GM12801 (cell line): ENCODE data around the gene MCOLN1.

Experiments used
- CTCF ChIP-seq: IDR thresholded peaks from one replicate; pipeline ENCODE4 v1.5.1; 2011; ENCODE audit warnings: control low read depth; ENCODE audit not compliant: insufficient read length; ENCODE audit errors: extremely low read depth

Gene MCOLN1

DNA sequence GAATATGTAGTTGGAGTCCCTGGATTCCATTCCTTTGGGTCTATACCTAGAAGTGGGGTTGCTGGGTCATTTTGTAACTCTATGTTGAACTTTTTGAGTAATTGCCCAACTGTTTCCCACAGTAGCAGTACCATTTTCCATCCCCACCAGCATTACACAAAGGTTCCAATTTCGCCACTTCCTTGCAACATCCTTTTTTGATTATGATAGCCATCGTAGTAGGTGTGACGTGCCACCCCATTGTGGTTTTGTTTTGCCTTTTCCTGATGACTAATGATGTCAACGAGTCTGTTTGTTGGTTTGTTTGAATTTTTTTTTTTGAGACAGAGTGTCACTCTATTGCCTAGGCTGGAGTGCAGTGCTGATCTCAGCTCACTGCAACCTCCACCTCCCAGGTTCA lies 30.3 kb upstream of the MCOLN1 start:
- no peak for TF ChIP-seq CTCF

GRCh38 chr19:7492558-7492957 lies 29.9 kb upstream of the MCOLN1 start:
- TF ChIP-seq CTCF: no peak

DNA sequence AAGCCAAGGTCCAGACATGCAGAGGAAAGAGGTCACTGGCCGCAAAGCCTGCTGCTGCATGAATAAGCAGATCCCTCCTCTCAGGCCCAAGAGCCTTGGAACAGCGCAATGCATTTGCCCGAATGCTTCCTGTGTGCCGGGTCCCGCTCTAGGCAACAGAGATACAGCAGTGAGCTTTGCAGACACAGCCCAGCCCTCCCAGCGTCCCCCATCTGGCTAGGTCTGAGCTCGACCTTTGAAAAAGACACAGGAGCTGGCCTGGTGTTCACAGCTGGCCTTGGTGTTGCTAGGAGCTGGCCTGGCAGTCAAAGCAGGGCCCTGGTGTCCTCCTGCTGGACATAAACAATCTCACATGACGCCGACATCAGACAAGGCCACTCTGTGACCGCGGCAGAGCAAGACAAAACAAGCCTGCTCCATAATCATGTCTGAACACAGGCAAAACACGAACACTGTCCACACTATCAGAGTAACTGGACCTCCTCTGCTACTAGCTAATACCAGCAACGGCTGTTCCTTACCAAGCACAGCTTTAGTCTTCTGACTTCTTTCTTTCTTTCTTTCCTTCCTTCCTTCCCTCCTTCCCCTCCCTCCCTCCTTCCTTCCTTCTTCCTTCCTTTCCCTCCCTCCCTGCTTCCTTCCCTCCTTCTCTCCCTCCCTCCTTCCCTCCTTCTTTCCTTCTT lies 27.9 kb upstream of the MCOLN1 start:
- TF ChIP-seq CTCF: no peak

DNA sequence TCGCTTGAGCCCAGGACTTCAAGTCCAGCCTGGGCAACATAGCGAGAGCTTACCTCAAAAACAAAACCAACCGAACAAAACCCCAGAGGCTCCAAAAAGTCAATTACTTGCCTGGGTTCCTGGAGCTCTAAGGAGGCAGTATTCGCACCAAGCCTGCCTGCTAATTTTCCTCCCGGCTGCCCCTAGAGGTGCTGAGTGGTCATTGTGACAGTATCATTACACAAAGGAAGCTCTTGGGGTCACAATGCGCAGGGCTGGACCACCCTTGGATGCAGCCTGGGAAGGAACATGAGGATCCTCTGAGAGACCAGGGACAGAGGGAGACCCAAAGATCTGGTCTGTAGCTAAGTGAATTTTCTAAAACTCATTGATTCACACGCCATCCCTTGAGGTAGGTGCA lies 25.1 kb upstream of the MCOLN1 start:
- TF ChIP-seq CTCF: no peak

DNA sequence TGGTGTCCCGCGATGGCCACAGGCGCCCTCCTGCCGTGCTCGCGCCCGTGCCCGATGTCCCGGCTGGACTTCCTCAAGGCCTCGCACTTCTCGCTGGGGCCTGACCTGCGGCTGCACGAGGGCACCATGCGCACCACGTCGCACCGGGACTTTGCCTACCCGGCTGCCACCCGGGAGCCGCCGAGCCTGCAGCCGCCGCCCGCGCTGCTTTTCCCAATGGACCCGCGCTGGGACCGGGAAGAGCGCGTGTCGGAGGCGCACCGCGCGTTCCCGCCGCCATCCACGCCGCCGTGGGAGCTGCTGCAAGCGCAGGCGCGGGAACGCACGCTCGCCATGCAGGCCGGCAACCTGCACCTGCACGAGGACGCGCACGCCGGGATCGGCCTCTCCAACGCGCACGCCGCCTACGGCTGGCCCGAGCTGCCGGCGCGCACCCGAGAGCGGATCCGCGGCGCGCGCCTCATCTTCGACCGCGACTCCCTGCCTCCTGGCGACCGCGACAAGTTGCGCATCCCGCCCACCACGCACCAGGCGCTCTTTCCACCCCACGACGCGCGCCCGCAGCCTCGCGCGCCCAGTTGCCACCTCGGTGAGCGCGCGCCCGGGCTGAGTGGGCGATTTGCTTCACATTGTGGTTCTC lies 21.5 kb upstream of the MCOLN1 start:
- no peak for TF ChIP-seq CTCF

DNA sequence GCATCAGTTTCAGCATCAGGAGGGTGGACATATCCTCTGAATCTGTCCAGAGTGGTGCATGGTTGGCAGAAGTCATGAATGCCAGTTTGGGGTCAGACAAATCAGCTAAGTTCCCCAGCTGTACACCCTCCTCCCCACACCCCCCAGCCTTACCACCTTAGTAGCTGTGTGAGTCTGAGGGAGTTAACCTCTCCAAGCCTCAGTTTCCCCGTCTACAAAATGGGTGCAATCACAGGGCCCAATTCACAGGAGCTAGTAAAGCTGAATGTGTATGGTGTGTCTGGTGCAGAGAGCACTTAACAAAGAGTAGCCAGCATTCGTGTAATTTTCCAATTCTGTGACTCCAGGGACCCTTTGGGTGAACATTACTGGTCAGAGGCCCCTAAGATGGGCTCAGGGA lies 19.9 kb upstream of the MCOLN1 start:
- TF ChIP-seq CTCF: no peak

DNA sequence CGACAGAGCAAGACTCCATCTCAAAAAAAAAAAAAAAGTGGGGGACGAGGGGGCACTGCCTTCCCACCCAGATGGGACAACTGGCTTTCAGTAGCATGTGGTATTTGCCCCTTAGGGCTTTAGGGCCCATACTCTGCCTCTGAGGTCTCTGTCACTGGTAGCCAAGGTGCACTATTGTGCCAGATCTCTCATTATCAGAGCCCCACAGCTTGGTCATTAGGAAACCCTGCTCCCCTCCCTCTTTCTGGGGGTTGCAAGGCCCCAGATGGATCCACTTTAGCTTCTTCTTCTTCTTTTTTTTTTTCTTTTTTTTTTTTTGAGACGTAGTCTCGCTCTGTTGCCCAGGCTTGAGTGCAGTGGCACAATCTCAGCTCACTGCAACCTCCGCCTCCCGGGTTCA lies 17.7 kb upstream of the MCOLN1 start:
- TF ChIP-seq CTCF: no peak

- TF ChIP-seq CTCF: no peak
Measured at GRCh38 chr19:7505288-7505681, 17.1 kb upstream of the MCOLN1 start.
